Right lung (tissue), 5 donors: ENCODE data around the gene IGHMBP2. TPM values are rescaled to one million over a fixed set of nuclear protein-coding genes. Genes with fewer than 3 reads are reported as not detected.
A peak's percentile ranks its signal among the peaks of the same experiment; 100 is the strongest.

Experiments used
- DNase-seq, 2 donors: peaks; one replicate each; pipeline ENCODE4 v3.0.0-alpha.2; 2013
- polyA plus RNA-seq, 5 donors: library from polyadenylated mRNA; unstranded; fragments of 120-200 nt; gene quantifications; one replicate each; pipeline versions ENCODE4 v1.2.1 to v1.2.3, GENCODE V29; 2013; ENCODE audit warnings: inconsistent platforms in 1 of 5, low replicate concordance in 1 of 5; ENCODE audit not compliant: insufficient read length in 5 of 5, insufficient read depth in 1 of 5

The IGHMBP2 gene
- polyA plus RNA-seq, 5 donors = 14.3 to 20.7 (median 18.6) TPM

- DNase-seq = peak; percentile 46 to 47
Measured at GRCh38 chr11:68927280-68928135, 23.8 kb downstream of the IGHMBP2 start.

GRCh38 chr11:68928136-68928880 lies 24.6 kb downstream of the IGHMBP2 start:
- DNase-seq = peak; percentile 11 to 18

GRCh38 chr11:68929135-68929534 lies 25.4 kb downstream of the IGHMBP2 start:
- no peak for DNase-seq

- DNase-seq = no peak
Measured at GRCh38 chr11:68929706-68930570, 26.2 kb downstream of the IGHMBP2 start.

GRCh38 chr11:68930991-68931855 lies 27.5 kb downstream of the IGHMBP2 start:
- DNase-seq = no peak

GRCh38 chr11:68931911-68932310 lies 28.2 kb downstream of the IGHMBP2 start:
- no peak for DNase-seq

GRCh38 chr11:68932358-68932757 lies 28.7 kb downstream of the IGHMBP2 start:
- no peak for DNase-seq

GRCh38 chr11:68932933-68933577 lies 29.4 kb downstream of the IGHMBP2 start:
- DNase-seq = no peak

- no peak for DNase-seq
Measured at GRCh38 chr11:68933605-68934320, 30.1 kb downstream of the IGHMBP2 start.

- no peak for DNase-seq
Measured at GRCh38 chr11:68934321-68934645, 30.6 kb downstream of the IGHMBP2 start.

- no peak for DNase-seq
Measured at GRCh38 chr11:68934666-68935065, 31.0 kb downstream of the IGHMBP2 start.

GRCh38 chr11:68935066-68935465 lies 31.4 kb downstream of the IGHMBP2 start:
- DNase-seq = no peak

- no peak for DNase-seq
Measured at GRCh38 chr11:68935516-68936357, 32.0 kb downstream of the IGHMBP2 start.

- no peak for DNase-seq
Measured at GRCh38 chr11:68936358-68936636, 32.6 kb downstream of the IGHMBP2 start.

- no peak for DNase-seq
Measured at GRCh38 chr11:68936676-68937620, 33.3 kb downstream of the IGHMBP2 start.

GRCh38 chr11:68938088-68938487 lies 34.4 kb downstream of the IGHMBP2 start:
- no peak for DNase-seq

GRCh38 chr11:68938816-68939582 lies 35.3 kb downstream of the IGHMBP2 start:
- no peak for DNase-seq
